HG02840 (cell line): ENCODE data around the gene BLTP3B.
"Not testable (repeated sequence)": the region's sequence is repeated elsewhere in the genome, so short reads cannot be mapped to it uniquely, and the experiment has no call there.

Experiments used
- ATAC-seq: cut with Tn5 transposase; IDR thresholded peaks from one replicate; pipeline ENCODE4 v1.9.1; 2021; ENCODE audit warnings: mild to moderate bottlenecking, moderate library complexity, moderate number of reproducible peaks; ENCODE audit not compliant: unreplicated experiment, low FRiP score

The BLTP3B gene, protein sequence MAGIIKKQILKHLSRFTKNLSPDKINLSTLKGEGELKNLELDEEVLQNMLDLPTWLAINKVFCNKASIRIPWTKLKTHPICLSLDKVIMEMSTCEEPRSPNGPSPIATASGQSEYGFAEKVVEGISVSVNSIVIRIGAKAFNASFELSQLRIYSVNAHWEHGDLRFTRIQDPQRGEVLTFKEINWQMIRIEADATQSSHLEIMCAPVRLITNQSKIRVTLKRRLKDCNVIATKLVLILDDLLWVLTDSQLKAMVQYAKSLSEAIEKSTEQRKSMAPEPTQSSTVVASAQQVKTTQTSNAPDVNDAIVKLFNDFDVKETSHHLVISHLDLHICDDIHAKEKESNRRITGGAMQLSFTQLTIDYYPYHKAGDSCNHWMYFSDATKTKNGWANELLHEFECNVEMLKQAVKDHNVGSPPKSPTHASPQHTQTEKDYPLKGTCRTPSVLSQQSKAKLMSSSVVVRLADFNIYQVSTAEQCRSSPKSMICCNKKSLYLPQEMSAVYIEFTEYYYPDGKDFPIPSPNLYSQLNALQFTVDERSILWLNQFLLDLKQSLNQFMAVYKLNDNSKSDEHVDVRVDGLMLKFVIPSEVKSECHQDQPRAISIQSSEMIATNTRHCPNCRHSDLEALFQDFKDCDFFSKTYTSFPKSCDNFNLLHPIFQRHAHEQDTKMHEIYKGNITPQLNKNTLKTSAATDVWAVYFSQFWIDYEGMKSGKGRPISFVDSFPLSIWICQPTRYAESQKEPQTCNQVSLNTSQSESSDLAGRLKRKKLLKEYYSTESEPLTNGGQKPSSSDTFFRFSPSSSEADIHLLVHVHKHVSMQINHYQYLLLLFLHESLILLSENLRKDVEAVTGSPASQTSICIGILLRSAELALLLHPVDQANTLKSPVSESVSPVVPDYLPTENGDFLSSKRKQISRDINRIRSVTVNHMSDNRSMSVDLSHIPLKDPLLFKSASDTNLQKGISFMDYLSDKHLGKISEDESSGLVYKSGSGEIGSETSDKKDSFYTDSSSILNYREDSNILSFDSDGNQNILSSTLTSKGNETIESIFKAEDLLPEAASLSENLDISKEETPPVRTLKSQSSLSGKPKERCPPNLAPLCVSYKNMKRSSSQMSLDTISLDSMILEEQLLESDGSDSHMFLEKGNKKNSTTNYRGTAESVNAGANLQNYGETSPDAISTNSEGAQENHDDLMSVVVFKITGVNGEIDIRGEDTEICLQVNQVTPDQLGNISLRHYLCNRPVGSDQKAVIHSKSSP (N-terminal part only)

DNA sequence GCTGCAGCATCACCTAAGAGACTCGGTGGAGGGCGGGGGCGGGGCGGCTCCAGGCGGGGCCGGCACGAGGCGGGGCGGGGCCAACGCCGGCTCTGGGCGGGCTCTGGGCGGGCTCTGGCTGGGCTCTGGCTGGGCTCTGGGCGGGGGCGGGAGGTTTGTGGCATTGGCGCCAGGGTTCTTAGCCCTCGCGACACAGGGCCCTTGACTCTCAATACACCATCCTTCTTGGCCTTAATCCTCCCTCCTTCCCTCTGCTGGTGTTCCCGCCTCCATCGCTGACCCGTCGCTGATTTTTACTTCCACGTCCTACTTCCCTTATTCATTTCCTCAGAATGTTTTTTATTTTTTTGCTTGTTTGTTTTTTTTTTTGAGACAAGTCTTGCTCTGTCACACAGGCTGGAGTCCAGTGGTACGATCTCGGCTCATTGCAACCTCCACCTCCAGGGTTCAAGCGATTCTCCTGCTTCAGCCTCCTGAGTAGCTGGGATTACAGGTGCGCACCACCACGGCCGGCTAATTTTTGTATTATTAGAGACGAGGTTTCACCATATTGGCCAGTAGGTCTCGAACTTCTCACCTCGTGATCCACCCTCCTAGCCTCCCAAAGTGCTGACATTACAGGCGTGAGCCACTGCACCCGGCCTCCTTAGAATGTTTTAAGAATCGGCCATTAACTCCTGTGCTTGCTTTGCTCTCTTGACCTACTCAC is at the start of gene BLTP3B:
TSS of gene BLTP3B (minus strand) at position 24 of the 709 bp plus-strand sequence. CDS start 239 bp downstream, outside the sequence.
- ATAC-seq = peak; percentile 60

DNA sequence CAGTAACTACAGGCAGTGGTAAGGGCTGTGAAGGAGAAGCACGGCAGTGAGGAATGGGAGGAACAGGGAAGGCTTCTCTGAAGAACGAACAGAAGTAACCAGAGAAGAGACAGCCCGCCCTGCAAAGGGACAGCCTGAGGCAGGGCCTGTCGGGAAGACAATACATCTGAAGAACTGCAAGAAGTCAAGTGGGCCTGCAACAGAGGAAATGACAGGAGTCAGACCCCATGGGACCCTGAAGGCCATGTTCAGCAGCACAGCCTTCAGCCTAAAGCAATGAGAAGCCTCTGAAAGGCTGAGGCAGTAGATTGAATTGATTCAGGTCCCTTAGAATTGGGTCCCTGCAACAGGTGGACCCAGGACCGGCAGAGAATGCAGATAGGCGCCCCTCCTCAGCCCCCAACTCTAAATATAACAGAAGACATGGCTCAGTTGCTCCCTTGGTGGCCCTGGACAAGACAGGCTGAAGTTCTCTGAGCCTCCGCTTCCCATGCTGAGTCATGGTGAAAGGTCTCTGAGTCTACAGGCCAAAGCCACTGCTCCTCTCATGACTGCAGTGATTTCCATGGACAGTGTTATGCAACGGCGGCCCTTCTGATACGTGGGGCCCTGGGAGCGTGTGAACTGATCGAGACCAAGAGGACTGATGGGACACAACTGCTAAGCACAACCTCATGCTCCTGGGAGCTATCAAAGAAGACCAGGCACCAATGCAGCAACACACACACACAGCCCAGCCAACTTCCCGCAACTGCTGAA is 47.1 kb upstream of the BLTP3B start:
- no peak for ATAC-seq

DNA sequence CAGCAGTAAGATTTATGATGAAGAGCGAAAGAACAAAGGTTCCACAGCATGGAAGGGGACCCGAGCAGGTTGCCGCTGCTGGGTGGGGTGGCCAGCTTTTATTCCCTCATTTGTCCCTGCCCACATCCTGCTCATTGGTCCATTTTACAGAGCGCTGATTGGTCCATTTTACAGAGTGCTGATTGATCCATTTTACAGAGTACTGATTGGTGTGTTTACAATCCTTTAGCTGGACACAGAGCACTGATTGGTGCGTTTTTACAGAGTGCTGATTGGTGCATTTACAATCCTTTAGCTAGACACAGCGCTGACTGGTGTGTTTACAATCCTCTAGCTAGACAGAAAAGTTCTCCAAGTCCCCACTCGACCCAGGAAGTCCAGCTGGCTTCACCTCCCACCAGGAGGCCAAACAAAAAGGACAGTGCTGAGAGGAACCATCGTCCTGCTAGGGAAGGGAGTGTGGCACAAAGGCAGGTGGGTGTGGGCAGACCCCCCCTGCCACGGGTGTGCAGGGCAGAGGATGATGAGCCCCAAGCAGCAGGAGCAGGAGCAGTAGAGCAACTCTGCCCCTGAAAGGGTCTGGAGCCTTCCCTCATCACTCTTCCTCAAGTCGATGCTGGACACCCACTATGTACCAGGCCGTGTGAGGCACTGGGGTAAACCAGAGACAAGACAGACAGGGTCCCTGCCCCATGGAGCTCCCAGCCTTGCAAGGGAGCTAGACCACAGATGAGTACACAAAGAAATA is 46.4 kb upstream of the BLTP3B start:
- not testable (repeated sequence) for ATAC-seq

DNA sequence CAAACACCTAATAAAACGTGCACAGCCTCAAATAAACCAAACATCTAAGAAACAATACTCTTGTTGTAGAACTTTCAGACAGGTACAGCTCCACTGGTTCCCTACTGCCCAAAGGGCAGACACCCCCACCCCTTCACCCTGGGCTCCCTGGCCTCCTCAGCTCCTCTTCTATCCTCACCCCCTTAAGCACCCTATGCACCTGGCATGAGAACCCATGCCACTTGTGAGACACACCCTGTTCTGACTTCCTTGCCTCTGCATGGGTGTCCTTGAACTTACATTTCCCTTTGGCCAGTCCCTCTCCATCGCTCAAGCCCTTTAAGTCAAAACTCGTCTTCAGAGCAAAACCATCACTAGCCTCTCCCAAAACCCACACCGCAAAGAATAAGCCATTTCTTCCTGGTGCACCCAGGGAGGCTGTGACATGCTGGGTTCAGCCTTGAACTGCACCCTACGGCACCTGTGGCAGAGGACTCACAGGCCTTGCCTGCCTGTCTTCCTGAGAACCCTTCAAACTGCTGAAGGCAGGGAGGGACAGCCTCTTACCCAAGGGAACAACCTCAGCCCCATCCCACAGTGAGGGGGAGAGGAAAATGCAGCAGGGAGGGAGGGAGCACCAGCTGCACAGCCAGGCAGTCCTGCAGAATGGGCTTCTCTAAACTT is 45.3 kb upstream of the BLTP3B start:
- no peak for ATAC-seq

DNA sequence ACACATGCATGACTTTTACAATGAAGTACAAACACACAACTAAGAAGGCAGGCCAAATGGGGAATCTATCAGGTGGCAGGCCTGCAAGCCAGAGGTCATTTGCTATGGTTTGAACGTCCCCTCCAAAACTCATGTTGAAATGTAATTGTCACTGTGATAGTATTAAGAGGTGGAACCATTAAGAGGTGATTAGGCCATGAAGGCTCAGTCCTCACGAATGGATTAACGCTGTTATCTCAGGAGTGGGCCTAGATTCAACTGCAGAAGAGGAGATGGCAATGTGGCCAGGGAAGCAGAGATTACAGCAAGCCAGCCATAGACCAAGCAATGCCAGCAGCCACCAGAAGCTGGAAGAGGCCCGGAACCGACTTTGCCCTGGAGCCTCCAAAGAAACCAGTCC is 44.4 kb upstream of the BLTP3B start:
- ATAC-seq = no peak

DNA sequence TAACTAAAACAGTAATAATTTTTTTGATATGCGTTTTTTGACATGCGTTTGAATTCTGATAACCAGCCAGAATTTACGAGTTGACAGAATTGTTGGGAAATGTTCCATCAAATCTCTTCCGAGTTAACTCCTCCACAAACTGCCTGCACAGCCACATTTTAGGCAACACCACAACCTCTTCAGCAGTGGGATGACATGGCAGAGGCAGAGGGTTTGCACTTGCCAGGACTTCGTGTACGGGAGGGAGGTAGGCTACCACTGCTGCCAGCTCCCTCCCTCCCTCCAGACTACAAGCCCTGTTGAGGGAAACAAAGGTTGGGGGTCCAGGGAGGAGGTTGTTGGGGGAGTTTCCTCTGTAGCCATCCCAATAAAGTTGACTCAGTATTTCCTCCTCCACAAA is 43.4 kb upstream of the BLTP3B start:
- ATAC-seq = no peak

DNA sequence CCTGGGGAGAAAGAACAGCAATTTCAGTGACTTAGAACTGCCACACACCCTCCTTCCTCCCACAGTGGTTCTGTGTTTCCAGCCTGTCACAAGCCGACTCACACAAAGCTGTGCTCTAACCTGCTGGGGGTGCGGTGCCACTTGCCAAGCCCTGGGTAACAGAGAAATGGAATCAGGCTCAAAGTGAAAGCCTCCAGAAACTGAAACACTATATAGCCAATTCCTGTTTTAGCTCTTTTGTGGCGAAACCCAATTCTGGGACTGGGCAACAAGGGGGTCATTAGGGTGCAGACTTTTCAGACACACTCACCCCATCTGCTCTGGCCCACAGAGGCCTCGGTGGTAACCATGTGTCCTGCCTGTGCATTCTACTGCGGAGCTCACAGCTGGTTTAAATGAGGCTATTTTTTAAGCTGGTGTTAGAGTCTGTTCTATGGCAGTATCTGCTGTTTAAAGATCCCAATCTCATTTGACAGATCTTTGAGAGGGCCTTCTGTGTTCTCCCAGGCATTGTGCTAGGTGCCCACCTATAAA is 42.8 kb upstream of the BLTP3B start:
- peak; percentile 71 for ATAC-seq

DNA sequence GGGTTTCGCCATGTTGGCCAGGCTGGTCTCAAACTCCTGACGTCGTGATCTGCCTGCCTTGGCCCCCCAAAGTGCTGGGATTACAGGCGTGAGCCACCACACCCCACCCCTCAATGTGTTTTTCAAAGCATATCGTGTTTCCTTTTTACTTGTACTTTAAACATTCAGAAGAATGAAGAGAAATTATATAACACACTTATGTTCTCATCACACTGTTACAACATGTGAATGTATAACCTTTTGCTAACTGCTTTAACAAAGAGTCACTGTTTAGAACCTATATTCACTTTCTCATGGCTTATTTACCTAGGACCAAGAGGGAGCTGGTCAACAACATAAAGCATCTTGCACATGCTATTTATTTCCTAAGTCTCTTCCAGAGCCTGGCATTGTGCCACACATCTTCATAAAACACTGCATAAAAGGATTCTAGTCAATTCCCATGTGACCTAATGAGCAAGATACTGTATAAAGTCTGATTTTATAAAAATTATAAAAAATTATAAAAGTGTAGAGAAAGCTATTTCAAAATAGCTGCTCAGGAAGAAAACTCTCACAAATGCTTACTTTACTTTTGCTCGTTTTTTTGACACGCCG is 42.0 kb upstream of the BLTP3B start:
- no peak for ATAC-seq

DNA sequence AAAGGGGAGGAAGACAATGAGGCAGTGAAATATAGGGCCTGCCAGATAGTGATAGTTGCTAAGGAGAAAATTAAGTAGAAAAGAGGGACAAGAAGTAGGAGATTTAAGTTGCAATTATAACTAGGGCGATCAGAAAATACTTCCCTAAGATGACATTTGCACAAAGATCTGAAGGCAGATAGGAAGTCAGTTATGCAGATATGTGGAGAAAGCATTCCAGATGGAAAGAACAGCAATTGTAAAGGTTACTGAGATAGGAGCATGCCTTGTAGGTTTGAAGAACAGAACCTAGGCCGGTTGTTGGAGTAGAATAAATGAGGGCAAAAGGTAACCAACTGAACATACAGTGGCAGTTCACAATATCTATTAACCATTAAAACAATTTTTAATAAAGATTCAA is 36.6 kb upstream of the BLTP3B start:
- no peak for ATAC-seq

DNA sequence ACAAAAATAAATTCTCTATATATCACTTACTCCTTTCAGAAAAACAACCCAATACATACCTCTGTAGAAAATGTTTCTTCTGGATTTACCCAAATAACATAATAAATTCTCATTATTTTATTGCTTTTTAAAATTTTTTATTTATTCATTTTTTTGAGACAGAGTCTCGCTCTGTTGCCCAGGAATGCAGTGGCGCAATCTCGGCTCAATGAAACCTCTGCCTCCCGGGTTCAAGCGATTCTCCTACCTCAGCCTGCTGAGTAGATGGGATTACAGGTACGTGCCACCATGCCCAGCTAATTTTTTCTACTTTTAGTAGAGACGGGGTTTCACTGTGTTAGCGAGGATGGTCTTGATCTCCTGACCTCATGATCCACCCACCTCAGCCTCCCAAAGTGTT is 33.8 kb upstream of the BLTP3B start:
- not testable (repeated sequence) for ATAC-seq

DNA sequence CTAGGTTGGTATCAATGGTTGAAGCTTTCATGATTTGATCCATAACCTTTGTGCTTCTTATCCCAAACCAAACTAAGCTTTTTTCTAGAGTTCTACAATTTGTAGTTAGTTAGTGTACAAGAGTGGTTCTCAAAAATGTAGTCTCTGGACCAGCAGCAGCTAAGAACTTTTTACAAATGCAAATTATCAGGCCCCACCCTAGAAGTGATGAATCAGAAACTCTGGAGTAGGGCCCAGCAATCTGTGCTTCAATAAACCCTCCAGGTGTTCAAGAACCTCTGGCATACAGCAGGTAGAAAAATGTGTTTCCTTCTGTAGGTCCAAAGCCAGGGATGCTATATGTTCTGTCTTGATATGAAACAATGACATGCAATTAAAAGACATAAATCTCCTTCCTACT is 31.8 kb upstream of the BLTP3B start:
- ATAC-seq = no peak

DNA sequence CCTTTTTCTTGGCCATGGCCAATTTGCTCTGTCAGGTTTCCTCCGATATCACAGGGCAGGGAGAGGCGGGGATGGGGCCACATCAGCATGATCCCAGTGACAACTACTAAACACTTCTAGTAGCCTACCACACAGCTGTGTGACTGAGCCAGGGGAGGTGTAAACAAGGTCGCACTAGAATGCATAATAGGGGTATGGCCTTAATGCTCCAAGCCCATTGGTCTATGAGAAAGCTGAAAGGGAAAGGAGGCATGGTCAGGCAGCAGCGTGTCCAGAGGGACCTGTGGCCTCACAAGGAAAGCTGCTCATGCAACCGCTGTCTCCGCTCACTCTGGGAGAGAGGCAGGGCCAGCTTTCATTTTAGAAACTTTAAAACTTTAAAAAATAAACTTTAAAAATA is 30.4 kb upstream of the BLTP3B start:
- no peak for ATAC-seq

DNA sequence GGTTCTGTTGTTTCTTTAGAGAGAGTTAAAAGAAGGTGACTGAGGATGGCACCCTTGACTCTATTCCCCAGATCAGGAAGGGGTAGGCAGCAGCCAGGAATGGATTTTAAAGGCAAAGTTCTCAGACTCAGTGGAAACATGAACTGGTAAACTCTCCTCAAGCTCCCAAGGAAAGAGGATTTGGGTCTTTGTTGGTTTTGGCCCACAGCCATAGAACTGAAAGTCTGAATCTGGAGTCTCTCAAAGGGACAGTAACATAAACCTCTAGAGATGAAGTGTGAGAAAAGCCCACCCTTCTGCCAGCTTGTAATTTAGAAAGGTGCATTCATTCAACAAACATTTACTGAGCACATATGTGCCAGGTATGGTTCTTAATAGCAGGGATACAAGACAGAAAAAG is 28.6 kb upstream of the BLTP3B start:
- no peak for ATAC-seq

DNA sequence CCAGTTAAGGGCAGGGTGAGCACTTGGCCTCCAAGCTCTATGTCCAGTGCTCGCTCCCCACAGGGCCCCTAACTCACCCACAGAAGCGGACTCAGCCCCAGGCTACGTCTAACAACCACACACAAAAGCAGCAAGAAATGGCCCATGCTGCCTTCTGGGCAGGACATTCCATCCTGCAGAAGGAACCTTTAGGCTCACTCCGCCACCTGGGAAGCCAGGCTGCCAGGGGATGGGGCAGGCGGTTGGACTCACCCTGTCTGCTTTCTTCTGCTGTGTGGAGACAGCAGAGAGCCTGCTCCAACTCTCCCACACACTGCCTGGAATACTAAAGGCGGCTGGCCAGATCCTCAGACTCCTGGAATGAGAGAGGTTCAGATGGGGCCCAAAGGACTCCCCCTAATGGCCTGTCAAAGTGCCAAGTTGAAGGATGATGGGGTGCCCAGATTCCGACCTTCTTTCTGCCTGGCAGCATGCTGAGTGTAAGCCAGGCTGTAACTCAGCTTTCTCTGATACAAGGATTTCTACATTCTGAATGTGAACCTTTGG is 27.7 kb upstream of the BLTP3B start:
- no peak for ATAC-seq

DNA sequence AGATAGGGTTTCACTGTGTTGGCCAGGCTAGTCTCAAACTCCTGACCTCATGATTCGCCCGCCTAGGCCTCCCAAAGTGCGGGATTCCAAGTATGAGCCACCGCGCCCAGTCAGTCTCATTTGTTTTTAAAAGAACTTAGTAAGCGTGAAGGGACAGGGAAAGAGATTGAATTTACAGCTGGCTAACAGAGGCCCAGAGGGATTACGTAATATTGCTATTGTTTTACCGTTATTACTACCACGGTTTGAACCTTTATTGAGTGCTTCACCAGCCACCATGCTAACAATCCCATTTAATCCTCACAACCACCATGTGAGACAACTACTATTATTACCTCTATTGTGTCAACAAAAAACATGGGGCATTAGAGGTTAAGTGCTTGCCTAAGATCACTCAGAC is 26.7 kb upstream of the BLTP3B start:
- no peak for ATAC-seq

DNA sequence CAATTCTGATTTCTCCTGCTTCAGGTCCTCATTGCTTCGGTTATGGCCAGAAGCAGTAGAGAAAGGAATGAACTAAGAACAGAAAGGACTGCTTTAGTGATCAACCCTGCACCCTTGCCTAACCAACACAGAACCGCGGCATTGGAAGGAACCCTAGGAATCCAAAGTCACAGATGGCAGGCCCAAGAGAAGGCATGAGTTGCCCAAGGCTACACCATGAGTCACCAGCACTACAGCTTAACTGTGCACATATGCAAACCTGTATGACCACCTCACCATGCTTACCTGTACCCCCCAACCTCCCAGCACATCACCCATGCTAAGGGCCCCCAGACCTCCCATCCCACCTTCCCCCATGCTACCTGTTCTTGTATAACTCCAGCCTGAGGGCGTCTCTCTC is 25.9 kb upstream of the BLTP3B start:
- no peak for ATAC-seq

DNA sequence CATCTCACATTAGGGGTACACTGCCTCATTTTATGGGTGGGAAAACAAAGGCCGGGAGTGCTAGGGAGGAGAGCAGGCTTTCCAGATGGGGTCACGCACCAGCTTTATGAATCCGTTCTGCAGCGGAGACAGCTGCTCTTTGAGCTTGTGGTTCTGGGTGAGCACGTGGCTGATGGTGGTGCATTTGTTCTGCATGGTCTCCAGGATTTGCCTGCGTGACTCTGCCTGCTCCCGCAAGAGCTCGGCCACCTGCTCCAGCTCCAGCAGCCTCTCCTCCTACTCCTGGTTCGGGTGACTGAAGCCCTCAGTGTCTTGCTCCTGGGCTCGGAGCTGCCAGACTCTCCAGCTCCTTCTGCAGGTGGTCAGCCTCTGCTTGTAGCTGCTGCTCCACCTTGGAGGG is 23.6 kb upstream of the BLTP3B start:
- ATAC-seq = no peak
